Activated naive CD8-positive, alpha-beta T cell treated with anti-CD3 and anti-CD28 coated beads, Interleukin-2, amount 50 U/mL, for 24 hours (primary cell): ENCODE results near the gene GPR75.
"Not testable (repeated sequence)": the region's sequence is repeated elsewhere in the genome, so short reads cannot be mapped to it uniquely, and the experiment has no call there.

Source experiments
- ATAC-seq: fragments of 150-1000 bp; cut with Tn5 transposase; one replicate; pipeline ENCODE4 v1.10.0; 2021
- DNase-seq: peaks from one replicate; pipeline ENCODE4 v3.0.0; 2021
- H3K27ac Mint-ChIP-seq: one replicate; pipeline ENCODE4 v1.8.0; 2021; ENCODE audit warnings: mild to moderate bottlenecking, mixed read lengths
- H3K27me3 Mint-ChIP-seq: one replicate; pipeline ENCODE4 v1.8.0; 2021; ENCODE audit warnings: mixed read lengths
- H3K36me3 Mint-ChIP-seq: one replicate; pipeline ENCODE4 v1.8.0; 2021; ENCODE audit warnings: low read depth, mixed read lengths
- H3K4me1 Mint-ChIP-seq: one replicate; pipeline ENCODE4 v1.8.0; 2021; ENCODE audit warnings: mixed read lengths
- H3K4me3 Mint-ChIP-seq: one replicate; pipeline ENCODE4 v1.8.0; 2021; ENCODE audit warnings: mild to moderate bottlenecking, moderate library complexity, mixed read lengths
- H3K9me3 Mint-ChIP-seq: one replicate; pipeline ENCODE4 v1.8.0; 2021; ENCODE audit warnings: mixed read lengths

GPR75 gene

GRCh38 chr2:53829980-53830290, 29.8 kb downstream of the GPR75 start:
- not testable (repeated sequence) for H3K4me3 Mint-ChIP-seq, DNase-seq, H3K4me1 Mint-ChIP-seq, ATAC-seq, H3K27ac Mint-ChIP-seq, H3K27me3 Mint-ChIP-seq, H3K36me3 Mint-ChIP-seq
- H3K9me3 Mint-ChIP-seq: peaks cover 15% of the 10 kb centered on the region

- no peak overlapping the region for H3K4me3 Mint-ChIP-seq
- no peaks in the 10 kb centered on the region for H3K4me1 Mint-ChIP-seq
- peaks cover 10% of the 10 kb centered on the region for H3K9me3 Mint-ChIP-seq
- ATAC-seq (no peak), DNase-seq (no peak)
- H3K27ac Mint-ChIP-seq: no peak overlapping the region
- H3K36me3 Mint-ChIP-seq: peaks cover 5% of the 10 kb centered on the region
- H3K27me3 Mint-ChIP-seq: no peaks in the 10 kb centered on the region
Measured at GRCh38 chr2:53829273-53829979, 30.3 kb downstream of the GPR75 start.

GRCh38 chr2:53828331-53828730, 31.4 kb downstream of the GPR75 start:
- Mint-ChIP-seq H3K27me3 (no peaks in the 10 kb centered on the region), H3K27ac (no peak overlapping the region), H3K36me3 (peaks cover 3% of the 10 kb centered on the region), H3K9me3 (peaks cover 10% of the 10 kb centered on the region), H3K4me1 (no peaks in the 10 kb centered on the region), H3K4me3 (no peak overlapping the region)
- no peak for ATAC-seq
- no peak for DNase-seq

GRCh38 chr2:53827398-53828175, 32.2 kb downstream of the GPR75 start:
- ATAC-seq (no peak), DNase-seq (no peak)
- H3K27ac Mint-ChIP-seq: no peak overlapping the region
- peaks cover 10% of the 10 kb centered on the region for H3K9me3 Mint-ChIP-seq
- no peaks in the 10 kb centered on the region for H3K27me3 Mint-ChIP-seq
- peaks cover 5% of the 10 kb centered on the region for H3K36me3 Mint-ChIP-seq
- H3K4me3 Mint-ChIP-seq: no peak overlapping the region
- H3K4me1 Mint-ChIP-seq: no peaks in the 10 kb centered on the region

- Mint-ChIP-seq H3K36me3 (peaks cover 5% of the 10 kb centered on the region), H3K4me1 (no peaks in the 10 kb centered on the region), H3K27me3 (no peaks in the 10 kb centered on the region), H3K9me3 (peaks cover 10% of the 10 kb centered on the region), H3K27ac (no peak overlapping the region), H3K4me3 (no peak overlapping the region)
- DNase-seq (no peak), ATAC-seq (no peak)
Measured at GRCh38 chr2:53826587-53827397, 33.0 kb downstream of the GPR75 start.

GRCh38 chr2:53826030-53826410, 33.7 kb downstream of the GPR75 start:
- Mint-ChIP-seq H3K9me3 (peaks cover 10% of the 10 kb centered on the region), H3K4me3 (no peak overlapping the region), H3K36me3 (peaks cover 3% of the 10 kb centered on the region), H3K27me3 (no peaks in the 10 kb centered on the region), H3K27ac (no peak overlapping the region), H3K4me1 (no peaks in the 10 kb centered on the region)
- ATAC-seq (no peak), DNase-seq (no peak)

GRCh38 chr2:53823639-53824038, 36.1 kb downstream of the GPR75 start:
- not testable (repeated sequence) for H3K9me3 Mint-ChIP-seq, H3K4me1 Mint-ChIP-seq, H3K27me3 Mint-ChIP-seq, H3K27ac Mint-ChIP-seq, H3K4me3 Mint-ChIP-seq, H3K36me3 Mint-ChIP-seq, ATAC-seq
- peak; percentile 7 for DNase-seq

GRCh38 chr2:53821810-53822209, 38.0 kb downstream of the GPR75 start:
- no peak overlapping the region for H3K4me3 Mint-ChIP-seq
- ATAC-seq (no peak), DNase-seq (no peak)
- H3K27me3 Mint-ChIP-seq: no peaks in the 10 kb centered on the region
- no peaks in the 10 kb centered on the region for H3K4me1 Mint-ChIP-seq
- H3K9me3 Mint-ChIP-seq: no peaks in the 10 kb centered on the region
- peaks cover 13% of the 10 kb centered on the region for H3K36me3 Mint-ChIP-seq
- H3K27ac Mint-ChIP-seq: no peak overlapping the region

GRCh38 chr2:53820711-53821110, 39.1 kb downstream of the GPR75 start:
- ATAC-seq (no peak), DNase-seq (no peak)
- Mint-ChIP-seq H3K9me3 (no peaks in the 10 kb centered on the region), H3K36me3 (peaks cover 18% of the 10 kb centered on the region), H3K27ac (no peak overlapping the region), H3K4me1 (no peaks in the 10 kb centered on the region), H3K27me3 (no peaks in the 10 kb centered on the region), H3K4me3 (no peak overlapping the region)

- Mint-ChIP-seq H3K9me3 (no peaks in the 10 kb centered on the region), H3K4me3 (no peak overlapping the region), H3K4me1 (no peaks in the 10 kb centered on the region), H3K27me3 (no peaks in the 10 kb centered on the region), H3K27ac (no peak overlapping the region), H3K36me3 (peaks cover 23% of the 10 kb centered on the region)
- DNase-seq: no peak
- no peak for ATAC-seq
Measured at GRCh38 chr2:53820048-53820447, 39.7 kb downstream of the GPR75 start.

- no peak overlapping the region for H3K4me3 Mint-ChIP-seq
- DNase-seq (no peak), ATAC-seq (no peak)
- no peaks in the 10 kb centered on the region for H3K27me3 Mint-ChIP-seq
- no peaks in the 10 kb centered on the region for H3K4me1 Mint-ChIP-seq
- peaks cover 25% of the 10 kb centered on the region for H3K36me3 Mint-ChIP-seq
- H3K27ac Mint-ChIP-seq: no peak overlapping the region
- H3K9me3 Mint-ChIP-seq: no peaks in the 10 kb centered on the region
Measured at GRCh38 chr2:53819634-53820033, 40.1 kb downstream of the GPR75 start.

- Mint-ChIP-seq H3K36me3 (peaks cover 25% of the 10 kb centered on the region), H3K9me3 (no peaks in the 10 kb centered on the region), H3K27ac (no peak overlapping the region), H3K27me3 (no peaks in the 10 kb centered on the region), H3K4me1 (no peaks in the 10 kb centered on the region), H3K4me3 (no peak overlapping the region)
- ATAC-seq: no peak
- no peak for DNase-seq
Measured at GRCh38 chr2:53818854-53819435, 40.8 kb downstream of the GPR75 start.

GRCh38 chr2:53813151-53813550, 46.6 kb downstream of the GPR75 start:
- peaks cover 33% of the 10 kb centered on the region for H3K36me3 Mint-ChIP-seq
- DNase-seq: no peak
- ATAC-seq: no peak
- H3K4me1 Mint-ChIP-seq: no peaks in the 10 kb centered on the region
- H3K9me3 Mint-ChIP-seq: no peaks in the 10 kb centered on the region
- no peak overlapping the region for H3K27ac Mint-ChIP-seq
- no peaks in the 10 kb centered on the region for H3K27me3 Mint-ChIP-seq
- no peak overlapping the region for H3K4me3 Mint-ChIP-seq

- Mint-ChIP-seq H3K4me1 (no peaks in the 10 kb centered on the region), H3K4me3 (no peak overlapping the region), H3K27ac (no peak overlapping the region), H3K9me3 (no peaks in the 10 kb centered on the region), H3K27me3 (no peaks in the 10 kb centered on the region), H3K36me3 (peaks cover 29% of the 10 kb centered on the region)
- no peak for DNase-seq
- no peak for ATAC-seq
Measured at GRCh38 chr2:53811601-53812000, 48.2 kb downstream of the GPR75 start.
